Large intestine (tissue), 3 donors: ENCODE data around the gene LRRC46. TPM values are rescaled to one million over a fixed set of nuclear protein-coding genes. Genes with fewer than 3 reads are reported as not detected.

Source experiments
- DNase-seq, 2 donors: peaks; one replicate each; pipeline versions ENCODE4 v3.0.0 to v3.0.0-alpha.2; 2013
- H3K27ac ChIP-seq: one replicate; pipeline ENCODE4 v1.5.1; 2013; ENCODE audit warnings: low read length
- H3K27me3 ChIP-seq: 2 replicates; pipeline ENCODE4 v1.6.1; 2013; ENCODE audit warnings: low read length; ENCODE audit not compliant: control insufficient read depth, insufficient read depth
- H3K36me3 ChIP-seq: 2 replicates; pipeline ENCODE4 v1.6.1; 2013; ENCODE audit warnings: low read length; ENCODE audit not compliant: control insufficient read depth, insufficient read depth
- H3K4me1 ChIP-seq: one replicate; pipeline ENCODE4 v1.6.1; 2013; ENCODE audit warnings: low read length; ENCODE audit not compliant: control insufficient read depth, insufficient read depth
- H3K4me3 ChIP-seq: one replicate; pipeline ENCODE4 v1.5.1; 2013; ENCODE audit warnings: low read length
- H3K9me3 ChIP-seq: one replicate; pipeline ENCODE4 v1.6.1; 2013; ENCODE audit warnings: mild to moderate bottlenecking, low read depth, low read length, moderate library complexity; ENCODE audit not compliant: control insufficient read depth
- WGBS: methylation state at CpG from one replicate; pipeline ENCODE4 v1.1.5; 2013; ENCODE audit warnings: low lambda C conversion rate; ENCODE audit not compliant: insufficient coverage; 5-methylcytosine and 5-hydroxymethylcytosine counted together
- polyA plus RNA-seq: library from polyadenylated mRNA; unstranded; fragments of 120-200 nt; gene quantifications from one replicate; pipeline ENCODE4 v1.2.1, GENCODE V29; 2013

LRRC46 gene
- polyA plus RNA-seq, 1 donor, result 1.5 TPM

DNA sequence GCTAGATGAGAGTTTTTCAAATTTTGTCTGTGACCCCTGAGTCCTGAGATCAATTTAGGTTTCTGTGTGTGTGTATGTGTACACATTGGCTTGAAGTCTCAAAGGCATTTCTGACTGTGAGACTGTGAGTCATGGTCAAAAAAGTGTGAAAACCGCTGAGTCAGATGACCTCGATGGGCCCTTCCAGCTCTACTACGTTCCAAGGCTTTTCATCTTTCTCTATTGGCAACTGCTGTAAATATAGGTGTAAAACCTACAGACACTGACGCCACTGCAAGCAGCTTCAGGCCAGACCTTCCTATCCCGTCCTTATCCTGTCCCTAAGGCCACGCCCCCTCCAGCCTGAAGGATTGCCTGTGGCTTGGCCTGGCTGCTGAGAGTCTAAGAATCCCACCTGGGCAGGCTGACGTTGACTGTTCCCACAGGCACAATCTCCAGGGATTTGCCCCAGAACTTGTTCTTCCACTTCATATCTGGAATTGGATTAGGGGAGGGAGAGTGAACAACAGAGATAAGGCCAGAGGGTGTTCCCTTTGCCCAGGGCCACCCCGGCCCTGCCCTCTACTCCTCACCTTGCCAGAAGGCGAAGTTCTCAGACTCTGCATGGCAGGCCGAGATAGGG lies 21.2 kb upstream of the LRRC46 start:
- no CpG with 5 or more reads among the region's 10 CpGs for WGBS
- DNase-seq, result peak; percentile 81 to 93
- peak overlapping the region; percentile 26 for H3K27ac ChIP-seq
- H3K27me3 ChIP-seq, result no peaks in the 10 kb centered on the region
- peaks cover 23% of the 10 kb centered on the region for H3K4me1 ChIP-seq
- H3K36me3 ChIP-seq, result peaks cover 68% of the 10 kb centered on the region
- no peak overlapping the region for H3K4me3 ChIP-seq
- no peaks in the 10 kb centered on the region for H3K9me3 ChIP-seq

DNA sequence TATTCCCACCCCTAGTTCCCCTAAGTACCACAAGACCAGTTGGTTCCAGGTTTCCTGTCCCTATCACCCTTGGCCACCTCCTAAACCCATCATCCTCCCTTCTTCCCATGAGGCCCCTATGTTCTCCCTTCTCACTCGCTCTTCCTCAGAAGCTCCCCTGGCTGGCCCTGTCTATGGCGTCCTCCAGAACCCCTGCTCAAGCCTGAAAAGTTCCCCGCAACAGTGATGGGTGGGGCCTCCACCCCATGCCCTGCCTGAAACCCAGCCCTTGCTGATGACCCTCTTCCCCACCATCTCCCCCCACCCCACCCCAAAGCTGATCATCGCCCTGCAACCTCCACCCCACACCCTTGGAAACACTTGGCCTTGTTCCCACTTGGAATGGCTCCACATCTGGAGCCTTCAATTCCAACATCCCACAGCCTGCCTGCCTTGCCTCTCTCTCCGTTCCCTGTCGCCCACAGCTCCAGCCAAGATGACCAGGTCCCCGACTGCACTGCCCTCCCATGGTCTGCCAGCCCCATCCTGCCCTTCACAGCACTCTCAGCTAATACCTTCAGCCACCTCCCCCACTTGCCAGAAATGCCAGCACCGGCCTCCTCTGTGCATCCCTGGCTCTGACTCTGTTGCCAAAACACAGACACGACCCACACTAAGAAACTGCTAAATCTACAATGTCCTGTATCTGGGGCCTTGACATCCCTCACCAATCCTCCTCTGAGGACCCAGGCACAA lies 20.4 kb upstream of the LRRC46 start:
- peaks cover 76% of the 10 kb centered on the region for H3K36me3 ChIP-seq
- no peaks in the 10 kb centered on the region for H3K9me3 ChIP-seq
- no peak for DNase-seq
- no peaks in the 10 kb centered on the region for H3K27me3 ChIP-seq
- no CpG with 5 or more reads among the region's 9 CpGs for WGBS
- H3K4me3 ChIP-seq, result no peak overlapping the region
- peak overlapping the region; percentile 26 for H3K27ac ChIP-seq
- peaks cover 23% of the 10 kb centered on the region for H3K4me1 ChIP-seq

DNA sequence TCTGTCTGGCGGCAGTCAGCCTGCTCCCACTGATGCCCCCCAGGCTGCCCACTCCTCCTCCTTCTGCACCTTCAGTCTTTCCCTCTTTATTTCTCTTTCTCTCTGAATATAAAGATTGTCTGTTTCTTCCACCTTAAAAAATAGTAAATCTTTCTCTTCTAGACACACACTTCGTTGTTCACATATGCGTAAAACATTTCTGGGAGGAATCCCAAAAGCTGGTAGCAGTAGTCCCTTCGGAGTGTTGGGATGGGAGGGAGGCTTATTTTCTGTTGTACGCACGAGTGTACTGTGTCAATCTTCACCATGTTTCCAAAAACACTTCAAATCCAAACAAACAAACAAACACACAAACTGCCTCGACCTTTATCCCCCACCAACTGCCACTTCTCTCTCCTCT lies 19.8 kb upstream of the LRRC46 start:
- no peaks in the 10 kb centered on the region for H3K27me3 ChIP-seq
- H3K4me1 ChIP-seq, result peaks cover 23% of the 10 kb centered on the region
- H3K27ac ChIP-seq, result no peak overlapping the region
- no peak overlapping the region for H3K4me3 ChIP-seq
- H3K9me3 ChIP-seq, result no peaks in the 10 kb centered on the region
- DNase-seq, result no peak
- peaks cover 80% of the 10 kb centered on the region for H3K36me3 ChIP-seq
- WGBS, result 67% methylated on average over 1 of the region's 7 CpGs

DNA sequence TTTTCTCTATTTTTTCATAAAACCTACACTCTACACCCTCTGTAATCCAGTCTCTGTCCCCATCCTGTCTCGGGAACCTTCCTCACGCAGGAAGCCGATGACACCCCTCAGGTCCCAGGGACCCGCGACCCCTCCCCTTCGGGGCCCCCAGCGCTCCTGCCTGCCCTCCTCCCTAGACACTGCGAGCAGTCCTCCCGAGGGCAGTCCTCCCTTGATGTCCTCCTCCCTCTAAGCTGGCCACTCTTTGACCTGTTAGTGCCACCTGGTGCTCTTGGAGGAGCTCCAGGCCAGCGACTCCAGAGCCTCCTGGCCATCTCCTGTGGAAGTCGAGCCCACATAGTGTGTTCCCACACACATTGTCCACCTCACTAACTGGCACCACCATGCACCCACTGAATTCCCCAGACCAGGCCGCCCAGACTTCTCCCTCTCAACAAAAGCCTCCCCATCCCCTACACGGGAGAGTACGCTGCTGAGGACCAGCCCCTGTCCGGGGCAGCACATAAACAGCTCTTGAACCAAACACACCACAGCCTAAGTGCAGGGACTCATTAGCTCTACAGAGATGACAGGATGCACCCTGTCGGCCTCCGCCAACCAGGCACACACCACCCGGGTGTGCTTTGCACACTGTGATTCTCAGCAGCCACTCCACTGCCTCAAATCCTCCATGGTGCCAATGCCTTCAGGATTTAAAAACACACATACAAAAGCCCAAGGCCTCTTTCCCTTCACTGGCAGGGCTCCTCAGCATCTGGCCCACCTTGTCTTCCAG lies 19.1 kb upstream of the LRRC46 start:
- no peaks in the 10 kb centered on the region for H3K27me3 ChIP-seq
- H3K36me3 ChIP-seq, result peaks cover 78% of the 10 kb centered on the region
- WGBS, result no CpG with 5 or more reads among the region's 18 CpGs
- peaks cover 23% of the 10 kb centered on the region for H3K4me1 ChIP-seq
- no peak overlapping the region for H3K4me3 ChIP-seq
- no peaks in the 10 kb centered on the region for H3K9me3 ChIP-seq
- H3K27ac ChIP-seq, result no peak overlapping the region
- DNase-seq, result no peak

DNA sequence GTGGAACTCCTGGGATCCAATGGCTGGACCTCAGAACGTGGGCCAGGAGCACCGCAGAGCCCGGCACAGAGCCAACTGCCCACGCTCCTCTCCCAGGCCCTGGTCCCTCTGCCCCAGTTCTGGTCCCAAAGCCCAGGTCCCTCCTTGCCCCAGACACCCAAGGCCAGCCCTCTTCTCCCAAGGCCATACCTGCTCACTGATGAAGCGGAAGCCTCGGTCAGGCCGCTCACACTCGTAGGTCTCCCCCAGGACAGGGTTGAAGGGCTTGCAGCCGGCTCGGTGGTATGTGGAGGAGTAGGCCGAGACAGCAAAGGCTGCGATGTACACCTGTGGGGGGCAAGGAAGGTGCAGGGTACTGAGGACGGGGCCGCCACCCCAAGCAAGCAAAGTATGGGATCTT lies 18.4 kb upstream of the LRRC46 start:
- Histone ChIP-seq H3K4me3 (no peak overlapping the region), H3K4me1 (peaks cover 23% of the 10 kb centered on the region), H3K9me3 (no peaks in the 10 kb centered on the region), H3K27ac (no peak overlapping the region), H3K27me3 (no peaks in the 10 kb centered on the region), H3K36me3 (peaks cover 78% of the 10 kb centered on the region)
- DNase-seq, result no peak
- no CpG with 5 or more reads among the region's 14 CpGs for WGBS

DNA sequence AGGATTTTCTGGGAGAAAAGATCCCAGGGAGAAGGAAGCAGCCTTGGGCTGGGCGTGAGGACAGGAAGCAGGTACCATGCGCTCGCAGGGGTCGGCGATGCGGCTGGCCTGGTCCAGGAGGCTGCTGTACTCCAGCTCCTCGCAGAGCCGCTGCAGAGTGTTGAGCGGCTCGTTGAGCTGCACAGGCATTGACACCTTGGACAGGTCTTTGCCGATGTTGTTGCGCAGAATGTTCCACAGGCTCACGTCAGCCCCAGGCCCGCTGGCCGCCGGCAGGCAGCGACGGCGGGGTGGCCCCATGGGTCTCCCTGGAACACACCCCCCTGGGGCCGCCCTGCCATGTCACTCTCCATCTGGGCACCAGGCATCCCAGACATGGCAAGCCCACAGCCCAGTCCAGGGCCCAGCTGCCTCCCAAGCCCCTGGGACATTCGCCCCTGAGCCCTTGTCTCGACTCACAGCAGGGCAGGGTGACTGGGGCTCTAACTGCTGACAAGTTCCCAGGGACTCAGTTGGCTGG lies 17.9 kb upstream of the LRRC46 start:
- no CpG with 5 or more reads among the region's 22 CpGs for WGBS
- Histone ChIP-seq H3K9me3 (no peaks in the 10 kb centered on the region), H3K4me3 (no peak overlapping the region), H3K4me1 (peaks cover 23% of the 10 kb centered on the region), H3K36me3 (peaks cover 78% of the 10 kb centered on the region), H3K27ac (no peak overlapping the region), H3K27me3 (no peaks in the 10 kb centered on the region)
- no peak for DNase-seq

- Histone ChIP-seq H3K27ac (no peak overlapping the region), H3K4me3 (no peak overlapping the region), H3K36me3 (peaks cover 74% of the 10 kb centered on the region), H3K9me3 (no peaks in the 10 kb centered on the region), H3K27me3 (no peaks in the 10 kb centered on the region), H3K4me1 (peaks cover 12% of the 10 kb centered on the region)
- WGBS, result 80% methylated on average over 1 of the region's 21 CpGs
- DNase-seq, result no peak
Observed at GRCh38 chr17:47815106-47815918, 16.2 kb upstream of the LRRC46 start.

DNA sequence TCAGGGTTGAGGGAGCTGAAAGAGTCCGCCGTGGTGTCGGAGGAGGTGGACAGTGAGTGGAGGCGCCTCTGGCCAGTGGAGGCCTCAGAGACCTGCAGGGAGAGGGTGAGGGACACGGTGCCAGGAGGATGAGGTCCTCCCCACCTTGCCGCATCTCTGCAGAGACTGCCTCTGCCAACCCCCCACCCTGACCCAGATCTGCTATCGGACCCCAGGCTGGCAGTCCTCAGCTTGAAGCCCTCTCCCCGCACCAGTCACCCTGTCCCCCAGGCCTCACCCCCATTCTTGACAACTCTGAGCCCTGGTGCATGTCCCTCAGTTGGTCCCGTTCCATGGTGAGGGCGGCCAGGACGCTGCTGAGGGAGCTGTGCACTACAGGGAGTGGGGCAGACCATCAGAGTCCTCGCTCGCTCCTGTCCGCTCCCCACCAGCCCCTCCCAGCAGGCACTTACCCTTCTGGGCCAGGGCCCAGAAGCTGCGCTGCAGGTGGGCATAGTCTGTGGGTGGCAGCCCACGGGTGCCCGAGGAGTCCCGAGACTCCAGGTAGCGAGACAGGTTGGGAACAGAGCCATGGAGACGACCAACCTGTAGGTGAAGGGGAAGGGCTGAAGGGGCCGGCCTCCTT lies 15.2 kb upstream of the LRRC46 start:
- Histone ChIP-seq H3K4me1 (peaks cover 14% of the 10 kb centered on the region), H3K36me3 (peaks cover 71% of the 10 kb centered on the region), H3K27ac (no peak overlapping the region), H3K9me3 (no peaks in the 10 kb centered on the region), H3K4me3 (no peak overlapping the region), H3K27me3 (no peaks in the 10 kb centered on the region)
- no peak for DNase-seq
- WGBS, result no CpG with 5 or more reads among the region's 21 CpGs

- H3K27ac ChIP-seq, result no peak overlapping the region
Observed at GRCh38 chr17:47816947-47817346, 14.5 kb upstream of the LRRC46 start.

More at GRCh38 chr17:47816947-47817346, 14.5 kb upstream of the LRRC46 start:
- Histone ChIP-seq H3K36me3 (peaks cover 71% of the 10 kb centered on the region), H3K9me3 (no peaks in the 10 kb centered on the region), H3K27me3 (no peaks in the 10 kb centered on the region), H3K4me1 (peaks cover 19% of the 10 kb centered on the region), H3K4me3 (no peak overlapping the region)
- DNase-seq, result no peak
- no CpG with 5 or more reads among the region's 10 CpGs for WGBS
